Adipose tissue (tissue), 3 donors: ENCODE measurements around the gene RNH1. TPM values are rescaled to one million over a fixed set of nuclear protein-coding genes. Genes with fewer than 3 reads are reported as not detected.

ENCODE experiments used
- H3K27ac ChIP-seq: one replicate; pipeline ENCODE4 v1.5.1; 2013; ENCODE audit warnings: low read depth, low read length
- WGBS, 3 donors: extraction: QIAGEN DNeasy Blood & Tissue Kit; methylation state at CpG; one replicate each; pipeline ENCODE4 v1.1.7; 2013; 5-methylcytosine and 5-hydroxymethylcytosine counted together
- polyA plus RNA-seq, 3 donors: library from polyadenylated mRNA; stranded (reverse); fragments of 200-250 nt; gene quantifications; one replicate each; pipeline ENCODE4 v1.2.3, GENCODE V29; 2013
- donor health status: healthy with polysubstance abuse.
- donor health status: Bipolar disorder and iron deficiency.
- donor health status: healthy.

The RNH1 gene
- polyA plus RNA-seq, 3 donors: 93.4 to 217 (median 208) TPM

DNA sequence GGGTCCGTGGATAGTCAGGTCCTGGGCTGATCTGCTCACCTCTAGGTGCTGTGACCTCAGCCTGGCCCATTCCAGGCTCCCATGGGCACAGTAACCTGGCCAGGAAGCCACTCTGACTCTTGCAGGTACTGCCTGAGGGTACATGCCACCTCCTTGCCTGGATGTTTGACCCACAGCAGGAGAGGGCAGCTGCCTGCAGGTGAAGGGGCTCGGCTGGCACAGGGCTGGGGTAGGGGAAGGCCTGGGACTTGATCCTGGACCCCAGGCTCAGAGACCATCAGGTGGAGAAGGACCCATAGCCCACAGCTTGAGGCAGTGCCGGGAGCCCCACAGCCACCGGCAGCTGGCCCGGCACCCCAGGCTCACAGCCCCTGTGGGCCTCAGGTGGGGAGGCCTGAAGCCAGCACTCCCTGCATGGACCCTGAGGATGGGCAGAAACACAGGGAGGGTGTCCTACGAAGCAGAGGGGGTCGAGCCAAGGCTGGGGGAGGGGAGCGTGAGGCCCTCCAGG, 33.0 kb upstream of the RNH1 start:
- 84 to 92% (median 89%) methylated on average over 7 to 8 of the region's 8 CpGs for WGBS, 3 donors

GRCh38 chr11:538431-539051, 31.5 kb upstream of the RNH1 start:
- H3K27ac ChIP-seq: no peak overlapping the region
- 88 to 93% (median 93%) methylated on average over 20 of the region's 20 CpGs for WGBS, 3 donors

More for the DNA sequence above, 33.0 kb upstream of the RNH1 start:
- H3K27ac ChIP-seq: no peak overlapping the region

- 34 to 52% (median 50%) methylated on average over 19 of the region's 19 CpGs for WGBS, 3 donors
- no peak overlapping the region for H3K27ac ChIP-seq
Observed at GRCh38 chr11:537622-538430, 30.8 kb upstream of the RNH1 start.

DNA sequence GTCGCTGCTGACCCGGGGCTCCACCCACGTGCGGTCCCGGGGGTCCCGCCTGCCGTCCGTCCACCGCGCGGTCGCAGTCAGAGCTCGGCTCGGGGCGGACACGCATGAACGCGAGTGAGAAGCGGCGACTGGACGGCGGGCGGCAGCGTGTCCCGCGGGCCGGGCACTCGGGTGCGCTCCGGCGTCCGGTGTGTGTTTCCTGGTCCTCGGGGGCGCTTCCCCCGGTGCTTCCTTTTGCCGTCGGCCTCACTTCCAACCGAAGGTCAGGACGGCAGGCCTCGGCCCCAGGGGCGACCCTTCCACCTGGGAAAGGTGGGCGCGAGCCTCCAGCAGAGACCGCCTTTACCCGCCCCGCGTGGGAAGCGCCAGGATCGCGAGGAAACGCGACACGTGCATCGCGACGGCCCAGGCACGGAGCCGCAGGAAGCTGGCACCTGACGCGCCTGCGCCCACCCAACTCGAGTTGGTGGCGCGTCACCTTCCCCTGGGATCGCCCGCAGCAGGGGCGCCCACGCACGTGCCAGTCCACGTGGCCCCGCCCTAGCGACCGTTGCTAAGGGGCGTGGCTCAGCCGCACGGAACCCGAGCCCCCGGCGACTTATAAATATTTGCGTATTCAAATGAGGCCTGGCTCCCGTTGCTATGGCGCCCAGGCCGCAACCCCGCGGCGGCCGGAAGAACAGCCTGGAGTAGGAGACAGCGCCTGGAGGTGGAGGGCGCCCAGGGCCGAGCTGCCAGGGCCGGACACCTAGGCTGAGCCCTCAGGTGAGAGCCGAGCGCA, 30.0 kb upstream of the RNH1 start, which contains the start of gene LRRC56:
Gene LRRC56, plus strand, starts transcription at position 687 of the 781 bp plus-strand sequence. CDS start 3,158 bp downstream, outside the sequence.
- 2 to 4% (median 3%) methylated on average over 84 to 93 of the region's 93 CpGs for WGBS, 3 donors
- no peak within 1 kb of the TSS for H3K27ac ChIP-seq

DNA sequence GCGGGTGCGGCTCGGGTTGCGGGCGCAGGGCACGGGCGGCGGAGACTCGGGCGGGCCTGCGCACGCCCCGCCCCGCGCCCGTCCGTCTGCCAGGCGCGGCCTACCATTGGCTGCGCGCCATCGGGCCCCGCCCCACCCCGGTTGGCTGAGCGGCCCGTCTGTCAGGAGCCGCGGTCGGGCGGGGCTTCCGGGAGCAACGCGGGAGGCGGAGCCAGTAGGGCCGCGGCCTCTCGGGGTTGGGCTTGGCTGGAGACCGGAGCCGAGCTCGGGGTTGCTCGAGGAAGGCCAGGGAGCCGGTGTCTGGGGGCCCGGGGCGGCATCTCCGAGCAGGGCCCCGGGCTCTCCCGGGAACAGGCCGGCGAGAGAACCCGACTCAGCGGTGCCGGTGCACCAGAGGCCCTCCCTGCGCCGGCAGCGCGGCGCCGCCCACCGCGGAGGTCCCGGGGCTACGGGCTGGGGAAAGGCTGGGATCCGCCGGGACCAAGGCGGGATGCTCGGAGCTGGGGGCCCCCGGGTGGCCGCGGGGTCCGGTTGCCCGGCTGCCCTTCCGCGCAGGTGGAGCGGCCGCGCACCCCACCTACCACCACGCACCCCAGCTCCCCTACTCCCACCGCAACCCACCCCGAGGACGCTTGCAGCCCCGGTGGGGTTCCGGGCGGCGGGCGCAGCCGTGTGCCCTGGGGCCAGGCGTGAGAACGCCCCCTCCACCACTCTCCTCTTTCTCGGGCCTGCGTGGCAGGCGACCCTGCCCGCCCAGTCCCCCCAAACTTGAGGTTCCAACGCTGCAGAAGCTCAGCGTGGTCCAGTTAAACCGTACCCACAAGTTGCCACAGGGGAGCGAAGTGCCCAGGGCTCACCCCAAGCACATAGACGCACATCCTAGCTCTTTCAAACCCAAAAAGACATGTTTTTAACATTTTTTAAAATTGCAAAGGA, 28.7 kb upstream of the RNH1 start, which contains the start of gene HRAS:
Gene HRAS, minus strand, starts transcription at position 58 of the 936 bp plus-strand sequence.
- no peak within 1 kb of the TSS for H3K27ac ChIP-seq
- 2 to 3% (median 2%) methylated on average over 52 to 97 of the region's 97 CpGs for WGBS, 3 donors

DNA sequence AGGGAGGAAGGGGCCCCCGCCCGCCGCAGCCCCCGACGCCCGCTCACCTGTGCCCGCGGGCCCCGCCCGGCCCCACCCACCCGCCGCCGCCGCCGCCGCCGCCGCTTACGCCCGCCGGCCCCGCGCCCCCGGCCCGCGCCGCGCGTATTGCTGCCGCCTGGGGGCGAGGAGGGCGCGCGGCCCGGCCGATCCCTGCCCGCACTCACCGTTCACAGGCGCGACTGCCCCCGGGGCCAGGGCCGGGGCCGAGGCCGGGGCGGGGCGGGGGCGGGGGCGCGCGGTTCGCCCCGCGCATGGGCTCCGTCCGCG, 28.1 kb upstream of the RNH1 start:
- 0 to 1% methylated on average over 9 to 39 of the region's 56 CpGs; no CpG with 5 or more reads in 1 of the 3 donors for WGBS, 3 donors
- H3K27ac ChIP-seq: no peak overlapping the region

DNA sequence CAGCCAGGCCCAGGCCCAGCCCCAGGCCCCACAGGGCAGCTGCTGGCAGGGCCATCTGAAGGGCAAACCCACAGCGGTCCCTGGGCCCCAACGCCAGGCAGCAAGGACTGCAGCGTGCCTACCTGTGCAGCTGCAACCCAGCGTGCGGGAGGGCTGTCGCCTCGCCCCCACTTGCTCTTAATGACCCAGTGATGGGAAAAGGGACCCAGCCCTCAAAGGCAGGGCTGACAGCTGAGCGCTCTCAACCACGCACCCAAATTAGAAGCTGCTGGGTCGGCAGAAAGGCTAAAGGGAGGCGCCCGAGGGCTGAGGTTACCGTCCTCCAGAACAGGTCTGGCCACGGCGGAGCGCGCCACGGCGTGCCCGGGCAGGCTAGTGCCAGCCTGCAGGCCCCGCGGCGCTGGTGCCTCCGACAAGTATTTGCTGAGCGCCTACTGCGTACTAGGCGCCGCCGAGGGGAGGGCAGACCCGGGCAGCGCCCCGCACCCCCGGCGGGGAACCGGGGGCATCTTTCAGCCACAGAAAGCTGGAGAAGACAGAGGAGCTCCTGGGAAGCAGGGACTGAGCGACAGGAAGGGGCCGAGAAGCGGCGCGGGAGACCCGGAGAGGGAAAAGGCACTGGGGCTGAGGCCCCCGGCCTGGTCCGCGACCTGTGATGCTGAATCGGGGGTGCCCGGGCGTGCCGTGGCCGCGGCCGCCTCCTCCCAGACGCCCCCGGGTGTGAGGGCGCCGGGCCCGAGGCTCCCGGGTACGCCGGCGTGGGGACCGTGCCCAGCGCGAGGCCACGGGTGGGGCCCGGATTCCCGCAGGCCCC, 27.6 kb upstream of the RNH1 start:
- no peak overlapping the region for H3K27ac ChIP-seq
- WGBS, 3 donors: 9 to 12% (median 10%) methylated on average over 42 to 66 of the region's 66 CpGs

GRCh38 chr11:533586-534395, 26.7 kb upstream of the RNH1 start:
- no peak overlapping the region for H3K27ac ChIP-seq
- WGBS, 3 donors: 91 to 94% (median 94%) methylated on average over 30 to 37 of the region's 37 CpGs

DNA sequence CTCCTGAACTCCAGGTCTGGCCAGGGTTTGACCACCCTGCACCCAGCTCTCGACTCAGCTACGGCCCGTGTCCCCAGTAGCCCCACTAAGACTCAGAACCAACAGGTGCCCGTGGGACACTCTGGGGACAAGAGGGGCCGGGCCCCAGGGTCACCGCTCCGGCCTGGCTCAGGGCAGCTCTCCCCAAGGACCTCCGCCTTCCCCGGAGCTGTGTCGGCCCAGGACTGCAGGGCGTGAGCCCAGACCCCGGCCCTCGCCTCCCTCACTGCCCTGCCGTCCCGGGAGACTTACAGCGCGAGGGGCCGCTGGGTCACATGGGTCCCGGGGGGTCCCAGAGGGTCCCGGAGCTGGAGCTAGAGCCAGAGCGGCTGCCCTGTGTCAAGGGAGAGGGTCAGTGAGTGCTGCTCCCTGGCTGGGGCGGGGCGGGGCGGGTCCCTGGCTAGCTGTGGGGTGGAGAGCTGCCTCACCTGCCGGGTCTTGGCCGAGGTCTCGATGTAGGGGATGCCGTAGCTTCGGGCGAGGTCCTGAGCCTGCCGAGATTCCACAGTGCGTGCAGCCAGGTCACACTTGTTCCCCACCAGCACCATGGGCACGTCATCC, 26.0 kb upstream of the RNH1 start:
- WGBS, 3 donors: 93 to 94% (median 93%) methylated on average over 31 to 33 of the region's 33 CpGs

DNA sequence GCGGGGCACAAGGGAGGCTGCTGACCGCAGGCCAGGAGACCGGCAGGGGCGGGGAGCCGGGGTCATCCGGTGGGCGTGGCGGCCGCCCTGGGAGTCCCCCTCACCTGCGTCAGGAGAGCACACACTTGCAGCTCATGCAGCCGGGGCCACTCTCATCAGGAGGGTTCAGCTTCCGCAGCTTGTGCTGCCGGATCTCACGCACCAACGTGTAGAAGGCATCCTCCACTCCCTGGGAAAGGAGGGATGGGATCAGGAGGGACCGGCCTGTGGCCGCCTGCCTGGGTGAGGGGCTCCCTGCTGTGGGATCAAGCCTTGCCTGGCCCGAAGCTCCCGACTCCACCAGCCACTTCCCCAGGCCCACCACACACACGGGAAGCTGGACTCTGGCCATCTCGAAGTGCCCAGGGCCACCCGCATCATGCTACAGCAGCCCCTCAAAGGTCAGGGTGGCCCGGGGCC, 25.5 kb upstream of the RNH1 start:
- H3K27ac ChIP-seq: no peak overlapping the region
- 78 to 94% (median 83%) methylated on average over 22 to 23 of the region's 23 CpGs for WGBS, 3 donors

More for the DNA sequence above, 26.0 kb upstream of the RNH1 start:
- H3K27ac ChIP-seq: no peak overlapping the region

GRCh38 chr11:531919-532526, 25.0 kb upstream of the RNH1 start:
- 77 to 88% (median 85%) methylated on average over 15 to 18 of the region's 18 CpGs for WGBS, 3 donors
- no peak overlapping the region for H3K27ac ChIP-seq

GRCh38 chr11:530960-531831, 24.2 kb upstream of the RNH1 start:
- no peak overlapping the region for H3K27ac ChIP-seq
- WGBS, 3 donors: 86 to 92% (median 90%) methylated on average over 26 to 28 of the region's 28 CpGs

DNA sequence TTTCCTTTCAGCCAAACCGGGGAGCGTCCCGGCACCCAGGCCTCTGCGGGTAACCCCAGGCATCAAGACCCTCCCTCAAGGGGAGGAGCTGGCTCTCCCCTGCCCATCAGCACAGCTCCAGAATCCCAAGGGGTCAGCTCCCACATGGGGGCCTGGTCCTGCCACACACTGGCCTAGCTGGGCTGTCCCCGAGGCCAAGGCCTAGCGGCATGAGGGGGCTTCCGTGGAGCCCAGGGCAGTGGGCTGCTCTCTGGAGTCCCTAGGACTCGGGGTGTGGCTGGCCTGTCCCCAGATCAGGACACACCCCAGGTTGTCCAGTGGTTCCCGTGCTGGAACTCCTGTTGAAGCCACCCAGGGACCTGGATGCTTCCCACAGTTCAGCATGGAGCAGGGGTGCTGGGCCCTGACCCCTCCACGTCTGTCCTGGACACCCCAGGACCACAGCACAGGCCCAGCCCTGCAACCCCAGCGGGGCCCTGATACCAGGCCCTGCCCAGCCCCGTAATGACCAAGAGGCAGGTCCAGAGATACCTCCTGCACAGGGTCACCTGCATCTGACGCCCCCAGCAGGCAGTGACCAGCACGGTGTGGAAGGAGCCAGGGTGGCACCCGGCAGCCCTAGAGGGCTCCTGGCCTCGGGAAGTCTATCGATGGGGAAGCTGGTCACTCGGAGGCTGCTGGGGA, 22.8 kb upstream of the RNH1 start:
- 82 to 86% (median 85%) methylated on average over 18 of the region's 18 CpGs for WGBS, 3 donors
- H3K27ac ChIP-seq: no peak overlapping the region
